HEK293 (cell line): ENCODE results near the gene SPRED3.
"Not testable (repeated sequence)": the region's sequence is repeated elsewhere in the genome, so short reads cannot be mapped to it uniquely, and the experiment has no call there.

Source experiments
- CTCF ChIA-PET: fragments of 350-600 bp; formaldehyde crosslinking; extraction: SDS; loops from one replicate; lab custom pipeline; 2021; ENCODE audit warnings: antibody characterized with exemption; lab: Yijun Ruan, JAX
- POLR2A ChIA-PET: fragments of 300-600 bp; formaldehyde crosslinking; extraction: SDS; loops from one replicate; lab custom pipeline; 2020; ENCODE audit warnings: antibody characterized with exemption, inconsistent platforms; lab: Yijun Ruan, JAX
- H3K27ac ChIP-seq: fragments of 200-500 bp; sonication (Bioruptor generic); 2 replicates; pipeline ENCODE4 v1.5.1; 2014; ENCODE audit warnings: low read depth, low read length, control low read depth, inconsistent platforms; ENCODE audit errors: extremely low read depth
- H3K36me3 ChIP-seq, 2 experiments: fragments of 200-500 bp in 1 of 2; sonication (Bioruptor generic) in 1 of 2; 1 replicate in 1 of 2; 2 replicates in 1 of 2; pipeline ENCODE4 v1.5.1; 2014 to 2017; ENCODE audit warnings: inconsistent platforms in 2 of 2, low read length in 2 of 2; ENCODE audit not compliant: control insufficient read depth in 2 of 2, insufficient read depth in 1 of 2
- H3K4me1 ChIP-seq: fragments of 200-500 bp; sonication (Bioruptor generic); 2 replicates; pipeline ENCODE4 v1.5.1; 2014; ENCODE audit warnings: mild to moderate bottlenecking, low read length, inconsistent platforms; ENCODE audit not compliant: control insufficient read depth, insufficient read depth
- H3K4me3 ChIP-seq: 2 replicates; pipeline ENCODE4 v1.5.1; 2011; ENCODE audit warnings: low read depth, mild to moderate bottlenecking, control low read depth, low read length, moderate library complexity
- H3K9me3 ChIP-seq: fragments of 200-500 bp; sonication (Bioruptor generic); 2 replicates; pipeline ENCODE4 v1.5.1; 2014; ENCODE audit warnings: low read depth, low read length, inconsistent platforms; ENCODE audit not compliant: control insufficient read depth, insufficient read depth
- AEBP2 ChIP-seq: fragments of 450-650 bp; formaldehyde crosslinking; IDR thresholded peaks from 2 replicates; pipeline ENCODE4 v1.5.1; 2016; ENCODE audit warnings: missing biosample characterization, missing genetic modification characterization, borderline replicate concordance
- GLIS2 ChIP-seq: fragments of 450-650 bp; formaldehyde crosslinking; IDR thresholded peaks from 2 replicates; pipeline ENCODE4 v1.5.1; 2016; ENCODE audit warnings: missing biosample characterization, missing genetic modification characterization
- PRDM10 ChIP-seq: fragments of 450-650 bp; formaldehyde crosslinking; IDR thresholded peaks from 2 replicates; pipeline ENCODE4 v1.5.1; 2016; ENCODE audit warnings: missing biosample characterization, missing genetic modification characterization
- PRDM4 ChIP-seq: fragments of 450-650 bp; formaldehyde crosslinking; IDR thresholded peaks from 2 replicates; pipeline ENCODE4 v1.5.1; 2017; ENCODE audit warnings: missing biosample characterization, missing genetic modification characterization
- SP7 ChIP-seq: fragments of 450-650 bp; formaldehyde crosslinking; IDR thresholded peaks from 2 replicates; pipeline ENCODE4 v1.5.1; 2016; ENCODE audit warnings: missing biosample characterization, missing genetic modification characterization
- ZBTB20 ChIP-seq: fragments of 450-650 bp; formaldehyde crosslinking; IDR thresholded peaks from 2 replicates; pipeline ENCODE4 v1.5.1; 2016; ENCODE audit warnings: missing biosample characterization, missing genetic modification characterization
- ZBTB21 ChIP-seq: fragments of 450-650 bp; formaldehyde crosslinking; IDR thresholded peaks from 2 replicates; pipeline ENCODE4 v1.5.1; 2017; ENCODE audit warnings: missing biosample characterization, missing genetic modification characterization
- ZNF530 ChIP-seq: fragments of 450-650 bp; formaldehyde crosslinking; IDR thresholded peaks from 2 replicates; pipeline ENCODE4 v1.5.1; 2016; ENCODE audit warnings: low read depth, missing biosample characterization, missing genetic modification characterization
- ZNF580 ChIP-seq: fragments of 450-650 bp; formaldehyde crosslinking; IDR thresholded peaks from 2 replicates; pipeline ENCODE4 v1.5.1; 2016; ENCODE audit warnings: missing biosample characterization, missing genetic modification characterization
- ZNF645 ChIP-seq: fragments of 450-650 bp; formaldehyde crosslinking; IDR thresholded peaks from 2 replicates; pipeline ENCODE4; 2016; ENCODE audit warnings: missing biosample characterization, missing genetic modification characterization
- ZSCAN30 ChIP-seq: fragments of 450-650 bp; IDR thresholded peaks from 2 replicates; pipeline ENCODE4 v1.5.1; 2018; ENCODE audit warnings: missing biosample characterization, mild to moderate bottlenecking, missing genetic modification characterization, moderate library complexity
- TF ChIP-seq, protein P1 (sequence below): fragments of 450-650 bp; formaldehyde crosslinking; IDR thresholded peaks from 2 replicates; pipeline ENCODE4 v1.5.1; 2016; ENCODE audit warnings: missing biosample characterization, missing genetic modification characterization

Gene SPRED3

DNA sequence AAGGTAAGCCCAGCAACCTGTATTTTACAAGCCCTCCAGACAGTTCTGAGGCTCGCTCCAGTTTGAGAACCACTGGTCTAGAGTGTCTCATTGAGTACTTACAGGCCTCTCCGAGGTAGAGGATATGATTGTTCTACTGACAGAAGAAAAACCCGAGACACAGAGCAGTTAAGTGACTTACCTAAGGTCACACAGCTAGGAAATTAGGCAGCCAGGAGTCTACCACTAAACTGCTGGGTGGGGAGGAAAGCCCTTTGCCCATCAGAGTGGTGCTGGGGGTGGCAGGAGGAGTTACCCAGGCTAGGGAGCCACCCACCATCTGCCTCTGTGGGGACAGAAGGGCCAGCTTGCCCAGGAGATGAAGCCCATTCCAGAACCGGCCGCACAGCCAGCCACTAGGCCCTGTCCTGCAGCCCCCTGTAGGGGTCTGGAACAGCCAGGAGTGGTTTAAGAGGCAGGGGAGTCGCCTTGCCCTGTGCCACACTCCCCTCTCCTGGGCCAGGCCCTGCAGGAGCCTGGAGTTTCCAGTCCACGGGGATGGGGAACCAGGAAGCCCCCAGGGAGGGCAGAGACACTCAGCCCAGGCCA lies 36.8 kb downstream of the SPRED3 start (continued):
- TF ChIP-seq PRDM10 (tag by site-specific recombination) (peak; percentile 38; the same call in 1 of the 2 replicates), ZNF530 (tag by site-specific recombination) (no peak), SP7 (tag by site-specific recombination) (no peak), ZBTB20 (tag by site-specific recombination) (0 out of 2 replicates have a peak, but pooled peaks have one; percentile 45), ZNF580 (tag by site-specific recombination) (no peak), AEBP2 (tag by site-specific recombination) (no peak), ZNF645 (tag by site-specific recombination) (no peak), ZSCAN30 (tag by site-specific recombination) (no peak)
- TF ChIP-seq, protein P1, sequence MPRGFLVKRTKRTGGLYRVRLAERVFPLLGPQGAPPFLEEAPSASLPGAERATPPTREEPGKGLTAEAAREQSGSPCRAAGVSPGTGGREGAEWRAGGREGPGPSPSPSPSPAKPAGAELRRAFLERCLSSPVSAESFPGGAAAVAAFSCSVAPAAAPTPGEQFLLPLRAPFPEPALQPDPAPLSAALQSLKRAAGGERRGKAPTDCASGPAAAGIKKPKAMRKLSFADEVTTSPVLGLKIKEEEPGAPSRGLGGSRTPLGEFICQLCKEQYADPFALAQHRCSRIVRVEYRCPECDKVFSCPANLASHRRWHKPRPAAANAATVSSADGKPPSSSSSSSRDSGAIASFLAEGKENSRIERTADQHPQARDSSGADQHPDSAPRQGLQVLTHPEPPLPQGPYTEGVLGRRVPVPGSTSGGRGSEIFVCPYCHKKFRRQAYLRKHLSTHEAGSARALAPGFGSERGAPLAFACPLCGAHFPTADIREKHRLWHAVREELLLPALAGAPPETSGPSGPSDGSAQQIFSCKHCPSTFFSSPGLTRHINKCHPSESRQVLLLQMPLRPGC: no peak

DNA sequence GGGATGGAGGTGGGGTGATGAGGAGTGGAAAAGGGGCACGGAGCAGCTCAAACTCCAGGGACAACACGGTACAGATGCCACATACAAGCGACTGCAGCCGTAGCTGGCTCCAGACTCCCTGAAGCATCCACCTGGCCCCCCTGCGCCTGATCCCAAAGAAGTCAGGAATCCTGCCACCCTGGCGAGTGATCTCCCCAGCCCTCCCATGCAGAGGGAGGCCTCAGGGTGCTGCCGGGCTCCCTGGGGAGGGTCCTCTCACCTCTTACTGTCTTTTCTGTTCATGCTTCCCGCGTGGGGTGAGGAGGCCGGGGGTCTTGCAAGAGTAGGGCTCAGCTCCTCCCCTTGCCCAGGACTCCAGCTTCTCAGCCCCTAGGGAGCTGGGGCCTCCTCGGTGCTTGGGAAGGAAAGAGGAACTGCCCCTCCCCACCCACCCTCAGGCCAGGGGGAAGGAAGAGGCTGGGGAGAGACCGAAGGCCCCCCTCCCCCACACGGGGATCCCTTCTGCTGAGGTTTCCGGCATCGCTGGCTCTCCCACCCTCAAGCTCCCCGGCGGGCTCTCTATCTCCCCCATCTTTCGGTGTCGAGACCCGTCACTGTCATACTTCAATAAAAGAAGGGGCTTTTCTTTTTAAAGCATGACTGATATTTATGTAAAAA lies 37.4 kb downstream of the SPRED3 start, which contains the start of gene RASGRP4:
Gene RASGRP4 (minus strand): TSS at position 410 of the 657 bp plus-strand sequence. CDS start 128 bp downstream, at position 282.
- H3K4me3 ChIP-seq: no peak within 1 kb of the TSS
- no peaks in the 10 kb centered on the region for H3K4me1 ChIP-seq
- ChIA-PET CTCF (interaction anchor here (1.1 to 2.9 kb wide), 2 partner anchors 22 to 23 kb away, joined by 6 to 17 read pairs; partner anchors contain the start of gene FAM98C), POLR2A (no interaction called here)
- H3K36me3 ChIP-seq: no peaks in the 10 kb centered on the region; a peak in 1 of 3 replicates
- TF ChIP-seq GLIS2 (tag by site-specific recombination) (peak; percentile 58), ZBTB21 (tag by site-specific recombination) (no peak)
- no peak within 1 kb of the TSS for H3K27ac ChIP-seq
- no peaks in the 10 kb centered on the region for H3K9me3 ChIP-seq

GRCh38 chr19:38427035-38427677 lies 38.7 kb downstream of the SPRED3 start:
- H3K9me3 ChIP-seq, H3K36me3 ChIP-seq, H3K4me3 ChIP-seq, H3K4me1 ChIP-seq, H3K27ac ChIP-seq, POLR2A ChIA-PET: not testable (repeated sequence)
- peak; percentile 72 for TF ChIP-seq PRDM4
- CTCF ChIA-PET: interaction anchor here (0.6 to 1.1 kb wide), 4 partner anchors 24 to 647 kb away, joined by 3 to 6 read pairs (median 4); partner anchors contain the start of gene FAM98C
